AG08396 (cell line): ENCODE measurements around the gene UGT2A1.

Source experiments
- DNase-seq: peaks from one replicate; pipeline ENCODE4 v3.0.0; 2012; ENCODE audit warnings: low spot score, mixed read lengths

Gene UGT2A1

GRCh38 chr4:69589884-69590283, 63.2 kb downstream of the UGT2A1 start:
- no peak for DNase-seq

- no peak for DNase-seq
Measured at GRCh38 chr4:69584135-69584534, 68.9 kb downstream of the UGT2A1 start.

GRCh38 chr4:69583543-69583942, 69.5 kb downstream of the UGT2A1 start:
- no peak for DNase-seq

- DNase-seq, result no peak
Measured at GRCh38 chr4:69577245-69577644, 75.8 kb downstream of the UGT2A1 start.

- no peak for DNase-seq
Measured at GRCh38 chr4:69576251-69576877, 76.7 kb downstream of the UGT2A1 start.

- no peak for DNase-seq
Measured at GRCh38 chr4:69568787-69569186, 84.3 kb downstream of the UGT2A1 start.

GRCh38 chr4:69563424-69563823, 89.6 kb downstream of the UGT2A1 start:
- DNase-seq, result no peak

- DNase-seq, result no peak
Measured at GRCh38 chr4:69549651-69550050, 103.4 kb downstream of the UGT2A1 start.

GRCh38 chr4:69546134-69546765, 106.8 kb downstream of the UGT2A1 start:
- DNase-seq, result no peak
